GM18873 (cell line): ENCODE results near the gene ANKHD1.
"Not testable (repeated sequence)": the region's sequence is repeated elsewhere in the genome, so short reads cannot be mapped to it uniquely, and the experiment has no call there.

Source experiments
- ATAC-seq: cut with Tn5 transposase; IDR thresholded peaks from one replicate; pipeline ENCODE4 v1.9.1; 2021; ENCODE audit warnings: mild to moderate bottlenecking, moderate library complexity, moderate number of reproducible peaks; ENCODE audit not compliant: unreplicated experiment, low FRiP score

The ANKHD1 gene

DNA sequence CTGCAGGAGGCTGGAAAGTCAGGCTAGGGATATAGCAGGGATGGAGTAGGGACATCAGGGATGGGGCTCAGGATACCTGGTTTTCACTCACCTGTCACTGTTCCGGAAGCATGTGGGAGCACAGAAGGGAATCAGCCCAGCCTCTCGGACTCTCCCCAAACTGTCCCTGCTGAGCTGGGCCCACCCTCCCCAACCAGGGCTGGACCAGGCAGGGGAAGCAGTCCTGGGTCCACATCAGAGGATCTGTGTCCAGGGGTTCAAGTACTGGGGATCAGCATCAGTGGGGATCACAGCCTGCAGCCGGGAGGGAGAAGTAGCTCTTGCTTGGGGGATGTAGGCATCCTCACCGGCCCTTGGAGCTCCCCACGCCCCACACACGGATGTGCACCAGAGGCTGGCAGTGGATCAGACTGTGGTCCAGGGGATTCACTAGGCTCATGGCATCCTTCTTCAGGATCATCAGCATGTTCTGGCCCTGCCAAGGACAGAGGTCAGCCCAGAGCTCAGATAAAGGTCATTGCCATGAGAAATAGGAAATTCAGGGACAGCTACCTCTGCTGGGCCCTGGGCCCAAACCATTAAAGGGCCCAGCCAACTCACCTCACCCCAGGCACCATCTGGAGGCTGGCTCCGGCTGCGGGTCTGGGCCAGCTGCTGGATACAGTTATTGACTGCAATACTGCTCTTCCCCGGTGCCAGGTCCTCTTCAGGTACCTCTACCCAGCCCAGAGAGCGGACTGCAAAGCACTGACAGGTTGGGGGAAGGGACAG is 160.3 kb downstream of the ANKHD1 start:
- ATAC-seq, result no peak

GRCh38 chr5:140563596-140563995 is 162.0 kb downstream of the ANKHD1 start:
- ATAC-seq, result no peak

DNA sequence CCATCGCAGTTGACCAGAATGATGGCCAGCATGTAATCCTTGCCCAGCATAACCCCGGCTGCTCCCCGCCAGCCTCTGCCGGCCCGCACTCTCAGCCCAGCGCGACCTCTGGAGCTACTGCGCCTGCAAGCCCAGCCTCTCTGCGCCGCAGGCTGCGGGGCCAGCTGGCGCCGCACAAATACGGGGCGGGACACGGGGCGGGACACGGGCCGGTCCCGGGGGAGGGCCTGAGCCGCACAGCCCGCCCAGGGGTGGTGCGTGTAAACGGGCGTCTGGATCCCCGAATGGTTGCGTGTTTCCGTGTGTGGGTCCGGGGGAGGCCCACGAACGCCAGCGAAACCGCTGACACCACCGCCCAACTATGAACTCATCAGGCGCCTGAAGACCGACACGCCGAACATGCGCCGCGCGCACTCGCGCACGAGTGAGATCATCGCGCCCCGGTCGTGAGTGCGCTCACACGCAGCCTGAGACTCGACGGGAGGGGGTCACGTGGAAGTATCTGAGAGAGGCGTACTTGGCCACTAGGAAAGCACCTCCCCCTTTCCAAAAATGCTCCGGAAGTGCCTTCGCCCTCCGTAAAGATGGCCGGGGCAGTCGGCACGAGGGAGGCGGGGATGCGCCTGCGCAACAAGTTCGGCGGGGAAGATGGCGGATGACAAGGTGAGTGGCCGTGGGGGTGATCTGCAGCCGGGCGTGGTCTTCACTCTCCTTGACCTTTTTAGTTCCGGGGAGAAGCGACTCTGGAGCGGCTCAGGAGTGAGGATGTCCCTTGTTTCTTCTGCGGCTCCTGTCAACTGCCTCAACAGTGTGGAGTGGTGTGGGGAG is 162.8 kb downstream of the ANKHD1 start, which contains the start of the genes APBB3 and SLC35A4:
Gene APBB3, minus strand, starts transcription at position 403 of the 828 bp plus-strand sequence. Its CDS starts 353 bp downstream, at position 50.
Gene SLC35A4, plus strand, starts transcription at position 633 of the 828 bp plus-strand sequence. CDS start 2,342 bp downstream, outside the sequence.
- peak; percentile 84 for ATAC-seq

DNA sequence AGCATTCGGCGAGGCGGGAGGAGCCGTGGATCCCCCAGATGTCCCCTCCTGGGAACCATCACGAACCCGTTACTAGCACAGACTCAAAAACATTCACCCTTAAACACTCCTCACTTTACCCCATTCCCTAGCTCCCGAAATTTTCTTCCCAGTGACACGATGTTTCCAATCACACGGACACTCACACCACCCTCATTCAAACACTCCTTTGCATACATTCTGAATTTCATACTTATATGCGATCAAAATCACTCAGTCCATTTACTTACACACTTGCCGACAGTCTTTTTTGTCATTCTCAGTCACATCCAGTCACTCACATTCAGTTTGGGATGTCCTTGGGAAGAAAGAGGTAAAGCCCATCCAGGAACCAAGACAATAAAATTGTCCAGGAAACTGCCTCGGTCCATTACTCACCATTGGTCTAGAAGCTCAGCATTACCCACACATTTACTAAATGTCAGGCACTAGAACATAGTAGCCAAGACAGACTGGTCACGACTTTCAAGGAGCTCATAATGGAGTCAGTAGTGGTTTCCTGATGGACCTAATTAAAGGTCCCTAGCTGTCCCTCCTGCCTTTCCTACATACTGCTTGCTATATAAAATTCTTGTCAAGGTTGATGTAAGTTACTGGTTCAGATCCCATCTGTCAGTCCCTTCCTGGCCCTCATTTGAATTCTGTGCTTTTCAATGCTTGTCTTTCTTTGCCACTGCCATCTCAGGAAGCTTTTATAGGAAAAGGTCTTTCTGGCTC is 163.6 kb downstream of the ANKHD1 start:
- ATAC-seq, result no peak

GRCh38 chr5:140565780-140566095 is 164.1 kb downstream of the ANKHD1 start:
- ATAC-seq, result no peak

DNA sequence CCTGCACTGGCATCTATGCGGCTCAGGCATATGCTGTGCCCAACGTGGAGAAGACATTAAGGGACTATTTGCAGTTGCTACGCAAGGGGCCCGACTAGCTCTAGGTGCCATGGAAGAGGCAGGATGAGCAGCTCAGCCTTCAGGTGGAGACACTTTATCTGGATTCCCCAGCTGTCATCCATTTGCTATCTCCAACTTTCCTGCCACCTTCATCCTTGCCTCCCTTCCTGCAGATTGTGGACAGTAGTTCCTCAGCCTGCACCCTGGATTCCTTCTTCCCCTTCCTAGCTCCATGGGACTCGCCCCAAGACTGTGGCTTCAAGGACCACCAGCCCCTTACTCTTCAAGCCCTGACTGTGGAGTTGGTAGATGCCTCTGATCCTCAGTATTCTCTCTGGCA is 165.0 kb downstream of the ANKHD1 start:
- ATAC-seq, result no peak

GRCh38 chr5:140567136-140567818 is 165.6 kb downstream of the ANKHD1 start:
- ATAC-seq, result no peak

GRCh38 chr5:140567871-140568270 is 166.2 kb downstream of the ANKHD1 start:
- ATAC-seq, result no peak

GRCh38 chr5:140568443-140569063 is 166.9 kb downstream of the ANKHD1 start:
- no peak for ATAC-seq

DNA sequence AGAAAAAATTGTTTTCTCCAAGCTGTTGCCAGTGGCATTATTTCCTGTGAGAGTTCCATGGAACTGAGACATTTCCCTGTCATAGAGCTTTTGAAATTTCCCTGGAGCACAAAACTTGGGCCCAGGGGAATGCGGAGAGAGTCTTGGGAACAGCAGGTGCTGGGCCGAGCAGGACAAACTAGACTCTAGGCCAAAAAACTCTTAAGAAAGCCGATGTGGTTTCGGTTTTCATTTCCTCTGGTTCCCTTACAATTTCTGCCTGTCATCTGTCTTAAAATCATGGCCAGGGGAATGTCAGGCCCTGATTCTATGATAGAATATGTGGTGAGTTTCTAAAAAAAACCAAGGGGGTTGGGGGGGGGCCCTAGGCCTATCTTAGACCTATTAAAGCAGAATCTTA is 167.6 kb downstream of the ANKHD1 start:
- ATAC-seq, result no peak

GRCh38 chr5:140570058-140570457 is 168.4 kb downstream of the ANKHD1 start:
- no peak for ATAC-seq

DNA sequence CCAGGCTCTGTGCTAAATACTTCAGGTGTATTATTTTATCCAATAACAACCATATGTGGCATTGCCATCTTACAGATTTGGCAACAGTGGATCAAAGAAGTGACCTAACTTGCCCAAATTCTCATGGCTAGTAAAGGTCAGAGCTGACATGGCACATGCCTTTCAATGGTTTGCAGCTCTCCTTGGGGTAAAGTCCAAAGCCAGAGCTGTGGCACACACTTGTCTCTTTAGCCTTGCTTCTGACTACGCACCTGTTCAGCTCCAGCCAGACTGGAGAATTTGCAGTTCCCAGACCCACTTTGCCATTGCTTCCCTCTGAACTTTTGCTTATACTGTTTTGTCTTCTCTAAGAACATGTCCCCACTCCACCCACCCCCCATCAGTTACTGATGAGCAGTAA is 168.9 kb downstream of the ANKHD1 start:
- no peak for ATAC-seq

- ATAC-seq, result no peak
Observed at GRCh38 chr5:140571105-140571504, 169.5 kb downstream of the ANKHD1 start.

- no peak for ATAC-seq
Observed at GRCh38 chr5:140573683-140574082, 172.1 kb downstream of the ANKHD1 start.

- no peak for ATAC-seq
Observed at GRCh38 chr5:140574165-140574564, 172.5 kb downstream of the ANKHD1 start.

DNA sequence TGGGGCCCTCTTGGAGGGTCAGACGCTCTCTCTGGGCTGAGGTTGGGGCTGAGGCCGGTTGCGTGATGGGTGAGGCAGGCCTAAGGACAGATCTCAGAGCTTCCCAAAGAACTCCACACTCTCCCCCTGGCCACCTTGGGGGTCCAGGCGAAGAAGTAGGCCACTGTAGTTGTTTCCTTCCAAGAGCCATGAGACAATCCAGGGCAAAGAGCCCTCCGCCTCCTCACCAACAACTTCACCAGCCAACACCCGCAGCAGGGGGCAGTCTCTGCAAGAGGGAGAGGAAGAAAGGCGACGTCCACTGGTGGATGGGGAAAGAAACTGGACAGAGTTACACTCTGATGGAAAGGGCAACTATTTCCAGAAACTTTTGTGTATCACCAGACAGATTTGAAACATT is 173.7 kb downstream of the ANKHD1 start:
- ATAC-seq, result no peak

- ATAC-seq, result no peak
Observed at GRCh38 chr5:140576776-140577201, 175.2 kb downstream of the ANKHD1 start.

GRCh38 chr5:140579188-140579747 is 177.6 kb downstream of the ANKHD1 start:
- not testable (repeated sequence) for ATAC-seq

GRCh38 chr5:140587495-140587894 is 185.9 kb downstream of the ANKHD1 start:
- ATAC-seq, result no peak
